HL-60 (cell line): ENCODE results near the gene DNAL1.

Experiments used
- DNase-seq, 2 experiments: peaks; one replicate each; pipeline ENCODE4 v3.0.0-alpha.2; 2010 to 2020; ENCODE audit warnings: low read depth in 1 of 2, low spot score in 1 of 2
- H3K27ac ChIP-seq: fragments of 250-450 bp; sonication (Bioruptor Pico); replicated peaks from 2 replicates; pipeline ENCODE4 v1.5.1; 2020; ENCODE audit warnings: mild to moderate bottlenecking, moderate library complexity
- H3K27me3 ChIP-seq: fragments of 250-450 bp; sonication (Bioruptor Pico); 2 replicates; pipeline ENCODE4 v1.5.1; 2021; ENCODE audit warnings: mild to moderate bottlenecking, moderate library complexity; ENCODE audit not compliant: insufficient read depth, poor library complexity, severe bottlenecking
- H3K4me3 ChIP-seq: replicated peaks from 2 replicates; pipeline ENCODE4 v1.5.1; 2011; ENCODE audit warnings: mild to moderate bottlenecking, control low read depth, low read length; ENCODE audit not compliant: insufficient read depth
- CTCF ChIP-seq: IDR thresholded peaks from one replicate; pipeline ENCODE4 v1.5.1; 2011; ENCODE audit warnings: low read length, control low read depth, inconsistent platforms; ENCODE audit not compliant: insufficient read depth
- GABPA ChIP-seq: IDR thresholded peaks from 2 replicates; pipeline ENCODE4 v1.6.1; 2012; ENCODE audit warnings: low read depth
- POLR2AphosphoS5 ChIP-seq: IDR thresholded peaks from 2 replicates; pipeline ENCODE4 v1.6.1; 2012; ENCODE audit warnings: low read depth
- SPI1 ChIP-seq: IDR thresholded peaks from 2 replicates; pipeline ENCODE4 v1.6.1; 2012; ENCODE audit warnings: low read depth, mild to moderate bottlenecking, borderline replicate concordance
- TF ChIP-seq, protein P1 (sequence below): IDR thresholded peaks from 2 replicates; pipeline ENCODE4 v1.6.1; 2012; ENCODE audit warnings: low read depth; ENCODE audit not compliant: insufficient replicate concordance

Gene DNAL1

GRCh38 chr14:73728717-73729330 is 84.0 kb downstream of the DNAL1 start:
- peak overlapping the region; percentile 40 for H3K27ac ChIP-seq

GRCh38 chr14:73729556-73730265 is 84.9 kb downstream of the DNAL1 start:
- H3K27ac ChIP-seq = no peak overlapping the region
- no peak for DNase-seq

More at GRCh38 chr14:73728717-73729330, 84.0 kb downstream of the DNAL1 start:
- peak in 1 of 2 experiments; percentile 86 for DNase-seq
- Histone ChIP-seq H3K4me3 (no peak overlapping the region), H3K27me3 (no peaks in the 10 kb centered on the region)
- TF ChIP-seq SPI1 (peak; percentile 86), POLR2AphosphoS5 (no peak), CTCF (peak; percentile 49)

GRCh38 chr14:73731111-73731510 is 86.3 kb downstream of the DNAL1 start:
- H3K27ac ChIP-seq = no peak overlapping the region
- H3K4me3 ChIP-seq = no peak overlapping the region
- TF ChIP-seq CTCF = no peak
- TF ChIP-seq SPI1 = no peak
- TF ChIP-seq POLR2AphosphoS5 = no peak
- TF ChIP-seq, protein P1, sequence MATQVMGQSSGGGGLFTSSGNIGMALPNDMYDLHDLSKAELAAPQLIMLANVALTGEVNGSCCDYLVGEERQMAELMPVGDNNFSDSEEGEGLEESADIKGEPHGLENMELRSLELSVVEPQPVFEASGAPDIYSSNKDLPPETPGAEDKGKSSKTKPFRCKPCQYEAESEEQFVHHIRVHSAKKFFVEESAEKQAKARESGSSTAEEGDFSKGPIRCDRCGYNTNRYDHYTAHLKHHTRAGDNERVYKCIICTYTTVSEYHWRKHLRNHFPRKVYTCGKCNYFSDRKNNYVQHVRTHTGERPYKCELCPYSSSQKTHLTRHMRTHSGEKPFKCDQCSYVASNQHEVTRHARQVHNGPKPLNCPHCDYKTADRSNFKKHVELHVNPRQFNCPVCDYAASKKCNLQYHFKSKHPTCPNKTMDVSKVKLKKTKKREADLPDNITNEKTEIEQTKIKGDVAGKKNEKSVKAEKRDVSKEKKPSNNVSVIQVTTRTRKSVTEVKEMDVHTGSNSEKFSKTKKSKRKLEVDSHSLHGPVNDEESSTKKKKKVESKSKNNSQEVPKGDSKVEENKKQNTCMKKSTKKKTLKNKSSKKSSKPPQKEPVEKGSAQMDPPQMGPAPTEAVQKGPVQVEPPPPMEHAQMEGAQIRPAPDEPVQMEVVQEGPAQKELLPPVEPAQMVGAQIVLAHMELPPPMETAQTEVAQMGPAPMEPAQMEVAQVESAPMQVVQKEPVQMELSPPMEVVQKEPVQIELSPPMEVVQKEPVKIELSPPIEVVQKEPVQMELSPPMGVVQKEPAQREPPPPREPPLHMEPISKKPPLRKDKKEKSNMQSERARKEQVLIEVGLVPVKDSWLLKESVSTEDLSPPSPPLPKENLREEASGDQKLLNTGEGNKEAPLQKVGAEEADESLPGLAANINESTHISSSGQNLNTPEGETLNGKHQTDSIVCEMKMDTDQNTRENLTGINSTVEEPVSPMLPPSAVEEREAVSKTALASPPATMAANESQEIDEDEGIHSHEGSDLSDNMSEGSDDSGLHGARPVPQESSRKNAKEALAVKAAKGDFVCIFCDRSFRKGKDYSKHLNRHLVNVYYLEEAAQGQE = no peak
- TF ChIP-seq GABPA = no peak
- no peaks in the 10 kb centered on the region for H3K27me3 ChIP-seq
- no peak for DNase-seq

More at GRCh38 chr14:73729556-73730265, 84.9 kb downstream of the DNAL1 start:
- Histone ChIP-seq H3K4me3 (no peak overlapping the region), H3K27me3 (no peaks in the 10 kb centered on the region)
- TF ChIP-seq POLR2AphosphoS5 (no peak), GABPA (no peak), CTCF (no peak), SPI1 (no peak)
- TF ChIP-seq, protein P1 = no peak
